ENCODE data around the gene CD81.

CD81 gene

DNA sequence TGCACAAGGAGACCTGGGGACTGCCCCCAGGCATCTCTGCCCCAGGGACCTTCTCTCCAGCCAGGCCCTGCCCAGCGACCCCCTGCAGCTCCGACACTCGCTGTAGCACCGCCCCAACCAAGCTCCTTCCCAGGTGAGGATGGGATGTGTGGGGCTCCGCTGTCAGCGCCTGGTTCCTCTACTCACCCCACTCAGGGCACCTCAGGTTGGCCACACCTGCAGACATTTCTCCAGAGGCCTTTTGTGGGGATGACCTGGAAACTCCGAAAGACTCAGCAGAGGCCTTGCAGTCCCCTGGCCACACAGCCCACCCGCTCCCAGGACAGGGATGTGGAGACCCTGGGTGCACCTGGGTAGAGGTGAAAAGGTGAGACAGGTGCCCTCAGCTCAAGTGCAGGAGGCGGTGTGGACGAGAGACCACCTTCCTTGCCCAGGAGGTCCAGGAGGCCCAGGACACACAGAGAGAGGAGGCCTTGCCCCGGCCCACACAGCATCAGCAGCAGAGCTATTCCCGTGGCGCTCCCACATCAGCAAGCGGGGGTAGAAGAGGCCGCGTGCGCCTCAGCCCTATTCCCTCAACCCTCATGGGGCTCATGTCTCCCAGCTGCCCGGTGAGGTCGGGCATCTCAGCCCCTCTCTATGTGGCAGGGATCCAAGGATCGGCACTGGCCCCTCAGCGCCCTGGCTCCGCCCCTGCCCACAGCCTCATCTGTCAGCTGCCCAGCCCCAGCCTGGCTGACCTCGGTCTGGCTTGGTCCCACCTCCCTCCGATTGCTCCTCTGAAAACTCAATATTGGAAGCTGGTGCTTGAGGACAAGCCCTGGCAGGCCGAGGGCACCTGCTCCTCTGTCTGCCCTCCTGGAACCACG is 46.3 kb downstream of the CD81 start:
- DNase-seq (ENCODE audit: low read depth): no peak
- H3K4me3 ChIP-seq (ENCODE audit: low read length): no peak overlapping the region
- TF ChIP-seq, protein P1, sequence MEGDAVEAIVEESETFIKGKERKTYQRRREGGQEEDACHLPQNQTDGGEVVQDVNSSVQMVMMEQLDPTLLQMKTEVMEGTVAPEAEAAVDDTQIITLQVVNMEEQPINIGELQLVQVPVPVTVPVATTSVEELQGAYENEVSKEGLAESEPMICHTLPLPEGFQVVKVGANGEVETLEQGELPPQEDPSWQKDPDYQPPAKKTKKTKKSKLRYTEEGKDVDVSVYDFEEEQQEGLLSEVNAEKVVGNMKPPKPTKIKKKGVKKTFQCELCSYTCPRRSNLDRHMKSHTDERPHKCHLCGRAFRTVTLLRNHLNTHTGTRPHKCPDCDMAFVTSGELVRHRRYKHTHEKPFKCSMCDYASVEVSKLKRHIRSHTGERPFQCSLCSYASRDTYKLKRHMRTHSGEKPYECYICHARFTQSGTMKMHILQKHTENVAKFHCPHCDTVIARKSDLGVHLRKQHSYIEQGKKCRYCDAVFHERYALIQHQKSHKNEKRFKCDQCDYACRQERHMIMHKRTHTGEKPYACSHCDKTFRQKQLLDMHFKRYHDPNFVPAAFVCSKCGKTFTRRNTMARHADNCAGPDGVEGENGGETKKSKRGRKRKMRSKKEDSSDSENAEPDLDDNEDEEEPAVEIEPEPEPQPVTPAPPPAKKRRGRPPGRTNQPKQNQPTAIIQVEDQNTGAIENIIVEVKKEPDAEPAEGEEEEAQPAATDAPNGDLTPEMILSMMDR (IDR thresholded peaks at IDR 0.05; ENCODE audit: insufficient read depth, low read depth, low read length, missing control alignments): no peak

DNA sequence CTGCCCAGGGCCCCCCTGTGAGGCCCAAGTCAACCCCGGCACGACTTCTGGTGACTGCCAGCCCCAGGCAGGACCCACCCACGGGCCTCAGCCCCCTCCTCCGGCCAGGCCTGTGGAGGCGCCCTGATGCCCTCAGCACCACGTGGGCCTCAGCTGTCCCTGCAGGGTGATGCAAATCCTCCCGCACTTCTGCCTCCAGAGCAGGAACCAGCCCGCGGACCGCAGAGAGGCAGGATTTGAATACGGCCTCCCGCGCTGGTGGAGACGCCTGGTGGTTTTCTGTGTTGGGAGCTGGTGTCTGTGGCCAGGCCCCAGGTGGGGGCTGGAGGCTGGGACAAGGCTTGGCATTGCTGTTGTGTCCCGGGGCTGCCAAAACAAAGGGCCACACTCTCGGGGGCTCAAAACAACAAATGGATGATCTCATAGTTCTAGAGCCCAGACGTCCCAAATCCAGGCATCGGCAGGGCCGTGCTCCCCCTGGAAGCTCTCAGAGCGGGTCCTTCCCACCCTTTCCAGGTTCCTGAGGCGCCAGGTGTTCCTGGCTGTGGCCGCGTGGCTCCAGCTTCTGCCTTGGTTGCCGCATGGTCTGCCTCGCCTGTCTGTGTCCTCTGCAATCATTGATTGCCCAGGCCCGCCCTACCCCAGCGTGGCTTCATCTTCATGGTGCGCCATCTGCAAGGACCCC is 47.8 kb downstream of the CD81 start:
- DNase-seq (ENCODE audit: low read depth): no peak
- TF ChIP-seq, protein P1 (IDR thresholded peaks at IDR 0.05; ENCODE audit: insufficient read depth, low read depth, low read length, missing control alignments): no peak
- H3K4me3 ChIP-seq (ENCODE audit: low read length): no peak overlapping the region

DNA sequence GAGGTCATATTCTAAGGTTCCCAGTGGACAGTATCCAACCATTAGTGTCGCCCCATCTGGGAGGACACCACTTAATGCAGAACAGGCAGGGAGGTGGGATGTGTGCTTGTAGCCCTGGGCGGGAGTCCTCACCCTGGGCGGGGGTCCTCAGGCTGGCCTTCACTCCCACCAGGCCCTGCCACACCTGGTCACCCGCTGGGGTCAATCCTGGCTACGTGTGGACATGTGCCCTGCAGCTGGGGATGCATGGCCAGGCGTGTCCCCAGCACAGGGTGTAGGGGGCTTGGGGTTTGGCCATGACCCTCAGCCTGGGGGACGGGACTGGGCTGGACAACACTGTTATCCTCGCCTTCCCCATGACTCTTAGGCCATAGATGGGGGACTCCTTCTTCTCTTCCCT is 48.4 kb downstream of the CD81 start:
- H3K4me3 ChIP-seq (ENCODE audit: low read length): no peak overlapping the region
- TF ChIP-seq, protein P1 (IDR thresholded peaks at IDR 0.05; ENCODE audit: insufficient read depth, low read depth, low read length, missing control alignments): no peak
- no peak for DNase-seq (ENCODE audit: low read depth)

DNA sequence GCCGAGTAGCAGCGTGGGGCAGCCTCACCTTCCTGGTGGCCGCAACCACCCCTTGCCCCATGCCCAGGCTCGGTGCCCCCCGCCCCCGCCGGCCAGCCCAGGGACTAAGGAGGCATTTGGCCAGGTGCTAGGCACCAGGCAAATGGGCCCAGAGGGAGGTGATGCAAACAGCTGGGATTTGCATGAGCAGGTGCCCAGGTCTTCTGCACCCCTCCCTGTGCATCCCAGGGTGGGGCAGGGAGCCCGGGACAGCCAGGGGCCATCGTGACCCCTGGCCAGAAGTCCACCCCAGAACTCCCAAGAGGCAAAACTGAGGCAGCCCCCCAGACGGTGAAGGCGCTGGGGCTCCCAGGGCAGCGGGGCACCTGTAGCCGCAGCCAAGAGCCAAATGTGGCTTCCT is 49.1 kb downstream of the CD81 start:
- no peak overlapping the region for H3K4me3 ChIP-seq (ENCODE audit: low read length)
- no peak for DNase-seq (ENCODE audit: low read depth)
- TF ChIP-seq, protein P1 (IDR thresholded peaks at IDR 0.05; ENCODE audit: insufficient read depth, low read depth, low read length, missing control alignments): no peak

DNA sequence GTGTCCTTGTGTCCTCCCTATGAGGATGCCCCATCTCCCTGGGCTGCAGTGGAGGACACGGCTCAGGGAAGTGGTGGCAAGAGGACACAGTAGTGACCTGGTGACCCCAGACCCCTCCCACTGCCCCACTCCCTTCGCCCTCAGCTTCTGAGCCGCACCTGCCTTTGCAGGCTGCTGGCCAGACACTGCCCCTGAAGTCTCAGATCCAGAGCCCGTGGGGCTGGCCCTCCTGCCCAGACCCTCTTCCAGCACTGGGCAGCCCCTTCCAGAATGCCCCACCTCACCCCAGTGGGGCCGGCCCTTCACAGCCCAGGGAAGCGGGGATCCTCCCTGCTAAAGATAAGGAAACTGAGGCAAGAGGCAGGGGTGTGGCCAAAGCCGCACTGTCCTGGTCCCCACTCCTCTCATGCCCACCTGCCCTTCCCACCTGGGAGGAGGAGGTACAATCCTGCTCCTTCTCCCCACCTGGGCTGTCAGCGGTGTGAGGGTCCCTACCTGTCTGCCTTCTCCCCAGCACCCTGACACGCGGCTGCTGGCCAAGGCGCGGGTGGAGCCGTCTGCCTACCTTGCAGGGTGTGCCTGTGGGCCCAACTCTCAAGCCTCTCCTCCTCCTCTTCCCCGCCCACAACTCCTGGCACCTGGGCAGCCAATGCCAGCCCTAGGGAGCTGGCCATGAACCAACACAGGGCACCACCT is 49.9 kb downstream of the CD81 start:
- DNase-seq (ENCODE audit: low read depth): no peak
- H3K4me3 ChIP-seq (ENCODE audit: low read length): no peak overlapping the region
- TF ChIP-seq, protein P1 (IDR thresholded peaks at IDR 0.05; ENCODE audit: insufficient read depth, low read depth, low read length, missing control alignments): no peak

DNA sequence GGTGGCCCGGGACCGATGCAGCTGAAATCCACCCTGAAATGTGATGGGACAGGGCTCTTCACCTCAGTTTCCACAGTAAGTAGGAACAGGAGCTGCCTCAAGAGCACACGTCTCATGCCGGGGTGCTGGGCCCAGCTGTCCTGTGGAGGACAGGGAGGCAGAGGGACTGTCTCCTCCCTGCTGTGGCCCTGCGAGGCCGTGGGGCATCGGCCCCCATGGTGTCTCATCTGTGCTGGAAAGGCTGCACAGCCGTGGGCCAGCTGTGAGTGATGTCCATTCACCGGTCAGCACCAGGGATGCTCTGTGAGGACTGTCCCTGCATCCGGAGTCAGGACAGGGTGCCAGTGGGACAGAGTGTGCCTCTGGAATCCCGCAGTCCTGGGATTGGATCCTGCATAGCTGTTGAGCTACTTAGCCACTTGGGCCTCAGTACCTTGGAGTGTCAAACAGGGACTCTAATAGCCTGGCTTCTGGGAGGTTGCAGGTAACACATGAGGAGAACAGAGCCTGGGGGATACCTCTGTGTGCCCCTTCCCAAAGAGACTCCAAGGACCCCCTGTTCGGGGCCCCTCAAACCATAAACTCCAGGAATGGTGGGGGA is 50.7 kb downstream of the CD81 start:
- H3K4me3 ChIP-seq (ENCODE audit: low read length): no peak overlapping the region
- no peak for DNase-seq (ENCODE audit: low read depth)
- TF ChIP-seq, protein P1 (IDR thresholded peaks at IDR 0.05; ENCODE audit: insufficient read depth, low read depth, low read length, missing control alignments): no peak

Data from epithelial cell of esophagus (primary cell).